DOHH2 (cell line): Measurements from ENCODE around the gene RPH3AL.

ENCODE experiments used
- H3F3A ChIP-seq: fragments of 200-600 bp; sonication (generic), shearing (Covaris generic); 2 replicates; pipeline ENCODE4 v1.6.0; 2016; ENCODE audit warnings: antibody characterized with exemption, mild to moderate bottlenecking; ENCODE audit not compliant: control insufficient read depth, insufficient read depth
- H3K27ac ChIP-seq: fragments of 200-600 bp; sonication (generic); 2 replicates; pipeline ENCODE4 v1.5.1; 2014; ENCODE audit warnings: low read depth, mild to moderate bottlenecking, low read length, moderate library complexity
- H3K27me3 ChIP-seq: fragments of 200-600 bp; sonication (generic); 2 replicates; pipeline ENCODE4 v1.6.1; 2014; ENCODE audit warnings: mild to moderate bottlenecking, low read length, mixed read lengths; ENCODE audit not compliant: control insufficient read depth
- H3K36me3 ChIP-seq: fragments of 200-600 bp; sonication (generic); 2 replicates; pipeline ENCODE4 v1.6.1; 2014; ENCODE audit warnings: mild to moderate bottlenecking, low read length, moderate library complexity, mixed read lengths; ENCODE audit not compliant: control insufficient read depth
- H3K4me1 ChIP-seq: fragments of 200-600 bp; sonication (generic); 2 replicates; pipeline ENCODE4 v1.6.1; 2014; ENCODE audit warnings: mild to moderate bottlenecking, low read length, mixed read lengths; ENCODE audit not compliant: control insufficient read depth
- H3K4me2 ChIP-seq: fragments of 200-600 bp; sonication (generic); 2 replicates; pipeline ENCODE4 v1.6.0; 2014; ENCODE audit warnings: mild to moderate bottlenecking, low read length, moderate library complexity
- H3K4me3 ChIP-seq: fragments of 200-600 bp; sonication (generic); 2 replicates; pipeline ENCODE4 v1.5.1; 2014; ENCODE audit warnings: mild to moderate bottlenecking, low read length, mixed read lengths
- H3K79me2 ChIP-seq: fragments of 200-600 bp; sonication (generic); 2 replicates; pipeline ENCODE4 v1.6.1; 2014; ENCODE audit warnings: mild to moderate bottlenecking, low read length, mixed read lengths; ENCODE audit not compliant: control insufficient read depth
- H3K9me2 ChIP-seq: fragments of 200-600 bp; sonication (generic); replicated peaks from 2 replicates; pipeline ENCODE4 v1.6.1; 2014; ENCODE audit warnings: mild to moderate bottlenecking, low read length, mixed read lengths; ENCODE audit not compliant: control insufficient read depth
- H3K9me3 ChIP-seq: fragments of 200-600 bp; sonication (generic); 2 replicates; pipeline ENCODE4 v1.6.1; 2014; ENCODE audit warnings: antibody characterized with exemption, low read length, mixed read lengths; ENCODE audit not compliant: control insufficient read depth, insufficient read depth
- H4K20me1 ChIP-seq: fragments of 200-600 bp; sonication (generic); 2 replicates; pipeline ENCODE4 v1.6.0; 2014; ENCODE audit warnings: low read depth, mild to moderate bottlenecking, antibody characterized with exemption, low read length, moderate library complexity; ENCODE audit not compliant: control insufficient read depth, insufficient read depth
- EZH2phosphoT487 ChIP-seq: fragments of 200-600 bp; sonication (generic); IDR thresholded peaks from 2 replicates; pipeline ENCODE4 v1.6.1; 2017; ENCODE audit warnings: borderline replicate concordance, mild to moderate bottlenecking, antibody characterized with exemption, low read length, moderate library complexity, mixed read lengths
- TF ChIP-seq, protein P1 (sequence below): fragments of 200-600 bp; sonication (generic); IDR thresholded peaks from one replicate; pipeline ENCODE4 v1.5.1; 2014; ENCODE audit warnings: antibody characterized with exemption, mild to moderate bottlenecking, low read depth, low read length; ENCODE audit not compliant: poor library complexity, severe bottlenecking

RPH3AL gene

GRCh38 chr17:307295-307691, 45.3 kb downstream of the RPH3AL start:
- no peaks in the 10 kb centered on the region for H3K9me2 ChIP-seq
- H3K4me3 ChIP-seq: no peak overlapping the region
- H3K27me3 ChIP-seq: no peaks in the 10 kb centered on the region
- H4K20me1 ChIP-seq: no peaks in the 10 kb centered on the region
- no peak for TF ChIP-seq EZH2phosphoT487
- TF ChIP-seq, protein P1, sequence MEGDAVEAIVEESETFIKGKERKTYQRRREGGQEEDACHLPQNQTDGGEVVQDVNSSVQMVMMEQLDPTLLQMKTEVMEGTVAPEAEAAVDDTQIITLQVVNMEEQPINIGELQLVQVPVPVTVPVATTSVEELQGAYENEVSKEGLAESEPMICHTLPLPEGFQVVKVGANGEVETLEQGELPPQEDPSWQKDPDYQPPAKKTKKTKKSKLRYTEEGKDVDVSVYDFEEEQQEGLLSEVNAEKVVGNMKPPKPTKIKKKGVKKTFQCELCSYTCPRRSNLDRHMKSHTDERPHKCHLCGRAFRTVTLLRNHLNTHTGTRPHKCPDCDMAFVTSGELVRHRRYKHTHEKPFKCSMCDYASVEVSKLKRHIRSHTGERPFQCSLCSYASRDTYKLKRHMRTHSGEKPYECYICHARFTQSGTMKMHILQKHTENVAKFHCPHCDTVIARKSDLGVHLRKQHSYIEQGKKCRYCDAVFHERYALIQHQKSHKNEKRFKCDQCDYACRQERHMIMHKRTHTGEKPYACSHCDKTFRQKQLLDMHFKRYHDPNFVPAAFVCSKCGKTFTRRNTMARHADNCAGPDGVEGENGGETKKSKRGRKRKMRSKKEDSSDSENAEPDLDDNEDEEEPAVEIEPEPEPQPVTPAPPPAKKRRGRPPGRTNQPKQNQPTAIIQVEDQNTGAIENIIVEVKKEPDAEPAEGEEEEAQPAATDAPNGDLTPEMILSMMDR: no peak
- no peaks in the 10 kb centered on the region for H3F3A ChIP-seq
- no peak overlapping the region for H3K27ac ChIP-seq
- H3K4me1 ChIP-seq: no peaks in the 10 kb centered on the region
- H3K79me2 ChIP-seq: no peaks in the 10 kb centered on the region
- H3K9me3 ChIP-seq: peaks cover 3% of the 10 kb centered on the region; the same call in 1 of the 2 replicates
- no peak overlapping the region for H3K4me2 ChIP-seq
- no peaks in the 10 kb centered on the region for H3K36me3 ChIP-seq

DNA sequence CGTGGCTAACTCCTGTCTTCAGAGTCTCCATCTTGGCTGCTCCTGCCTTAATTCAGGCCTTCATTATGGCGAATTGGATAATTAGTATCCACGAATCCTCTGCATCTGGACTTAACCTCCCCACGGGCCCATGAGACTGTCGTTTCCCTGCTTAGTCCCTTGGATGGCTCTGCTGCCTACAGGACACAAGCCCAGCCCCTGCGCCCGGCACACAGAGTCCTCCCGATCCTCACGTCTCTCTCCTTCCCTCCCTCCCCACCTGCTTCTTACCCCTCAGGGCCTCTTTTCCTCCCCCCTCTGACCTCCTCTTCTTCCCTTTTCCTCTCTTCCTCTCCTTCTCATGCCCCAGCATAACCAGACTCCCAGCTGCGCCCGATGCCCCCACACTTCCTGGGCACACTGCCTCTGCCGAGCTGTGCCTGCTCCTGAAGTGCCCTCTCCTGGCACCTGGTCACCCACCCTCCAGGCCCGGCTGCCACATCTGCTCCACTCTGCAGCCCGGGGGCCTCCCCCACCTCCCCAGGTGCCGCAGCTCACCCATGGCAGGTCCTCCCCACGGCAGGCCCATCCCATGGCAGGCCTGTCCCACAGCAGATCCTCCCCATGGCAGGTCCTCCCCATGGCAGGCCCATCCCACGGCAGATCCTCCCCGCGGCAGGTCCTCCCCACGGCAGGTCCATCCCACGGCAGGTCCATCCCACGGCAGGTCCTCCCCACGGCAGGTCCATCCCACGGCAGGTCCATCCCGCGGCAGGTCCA, 45.9 kb downstream of the RPH3AL start:
- H3K27me3 ChIP-seq: no peaks in the 10 kb centered on the region
- H3K36me3 ChIP-seq: no peaks in the 10 kb centered on the region
- no peak overlapping the region for H3K4me3 ChIP-seq
- no peaks in the 10 kb centered on the region for H3F3A ChIP-seq
- H3K9me2 ChIP-seq: no peaks in the 10 kb centered on the region
- no peak overlapping the region for H3K27ac ChIP-seq
- no peak for TF ChIP-seq EZH2phosphoT487
- TF ChIP-seq, protein P1: no peak
- no peaks in the 10 kb centered on the region for H3K79me2 ChIP-seq
- H3K4me1 ChIP-seq: no peaks in the 10 kb centered on the region
- H3K4me2 ChIP-seq: no peak overlapping the region
- H3K9me3 ChIP-seq: peaks cover 3% of the 10 kb centered on the region; the same call in 1 of the 2 replicates
- no peaks in the 10 kb centered on the region for H4K20me1 ChIP-seq

GRCh38 chr17:306116-306515, 46.5 kb downstream of the RPH3AL start:
- Histone ChIP-seq H3F3A (no peaks in the 10 kb centered on the region), H3K9me3 (peaks cover 3% of the 10 kb centered on the region; the same call in 1 of the 2 replicates), H3K9me2 (no peaks in the 10 kb centered on the region), H3K36me3 (no peaks in the 10 kb centered on the region), H3K79me2 (no peaks in the 10 kb centered on the region), H3K27me3 (no peaks in the 10 kb centered on the region), H4K20me1 (no peaks in the 10 kb centered on the region), H3K27ac (no peak overlapping the region), H3K4me1 (no peaks in the 10 kb centered on the region), H3K4me3 (no peak overlapping the region), H3K4me2 (no peak overlapping the region)
- no peak for TF ChIP-seq EZH2phosphoT487
- TF ChIP-seq, protein P1: no peak
